KOPT-K1 (cell line): ENCODE measurements around the gene SORBS2.
"Not testable (repeated sequence)": the region's sequence is repeated elsewhere in the genome, so short reads cannot be mapped to it uniquely, and the experiment has no call there.

Source experiments
- H3K27ac ChIP-seq: fragments of 200-600 bp; sonication (generic); 2 replicates; pipeline ENCODE4 v1.5.1; 2016; ENCODE audit warnings: antibody characterized with exemption, mild to moderate bottlenecking, low read depth, low read length; ENCODE audit not compliant: poor library complexity, severe bottlenecking
- H3K36me3 ChIP-seq: fragments of 200-600 bp; sonication (generic); 2 replicates; pipeline ENCODE4 v1.5.1; 2017; ENCODE audit warnings: antibody characterized with exemption, mild to moderate bottlenecking, low read length, moderate library complexity; ENCODE audit not compliant: insufficient read depth
- H3K9me3 ChIP-seq: fragments of 200-600 bp; sonication (generic); 2 replicates; pipeline ENCODE4 v1.5.1; 2017; ENCODE audit warnings: antibody characterized with exemption, low read length, mild to moderate bottlenecking; ENCODE audit not compliant: insufficient read depth, poor library complexity, severe bottlenecking

The SORBS2 gene

GRCh38 chr4:185811509-185812364, at the start of gene SORBS2:
Gene SORBS2 (minus strand): TSS chr4:185812194. CDS start chr4:185690571, 121,623 bp downstream.
- Histone ChIP-seq H3K9me3 (no peaks in the 10 kb centered on the region), H3K27ac (peak within 1 kb of the TSS; percentile 57), H3K36me3 (no peaks in the 10 kb centered on the region)

GRCh38 chr4:185859111-185859510, 47.1 kb upstream of the SORBS2 start:
- peaks cover 20% of the 10 kb centered on the region for H3K9me3 ChIP-seq
- H3K27ac ChIP-seq, result no peak overlapping the region
- no peaks in the 10 kb centered on the region for H3K36me3 ChIP-seq

- H3K27ac ChIP-seq, H3K36me3 ChIP-seq: not testable (repeated sequence)
- H3K9me3 ChIP-seq, result peaks cover 20% of the 10 kb centered on the region
Observed at GRCh38 chr4:185857561-185857960, 45.6 kb upstream of the SORBS2 start.

GRCh38 chr4:185853841-185854240, 41.8 kb upstream of the SORBS2 start:
- Histone ChIP-seq H3K9me3 (peaks cover 32% of the 10 kb centered on the region), H3K36me3 (no peaks in the 10 kb centered on the region), H3K27ac (no peak overlapping the region)

- Histone ChIP-seq H3K27ac (no peak overlapping the region), H3K36me3 (no peaks in the 10 kb centered on the region), H3K9me3 (peaks cover 24% of the 10 kb centered on the region)
Observed at GRCh38 chr4:185852961-185853360, 41.0 kb upstream of the SORBS2 start.

- Histone ChIP-seq H3K36me3 (no peaks in the 10 kb centered on the region), H3K9me3 (peaks cover 21% of the 10 kb centered on the region), H3K27ac (no peak overlapping the region)
Observed at GRCh38 chr4:185849664-185850550, 37.9 kb upstream of the SORBS2 start.

- Histone ChIP-seq H3K9me3 (peaks cover 21% of the 10 kb centered on the region), H3K36me3 (no peaks in the 10 kb centered on the region), H3K27ac (no peak overlapping the region)
Observed at GRCh38 chr4:185847352-185848097, 35.5 kb upstream of the SORBS2 start.

GRCh38 chr4:185846505-185847150, 34.6 kb upstream of the SORBS2 start:
- H3K36me3 ChIP-seq, result no peaks in the 10 kb centered on the region
- H3K27ac ChIP-seq, result no peak overlapping the region
- peaks cover 18% of the 10 kb centered on the region for H3K9me3 ChIP-seq

- H3K36me3 ChIP-seq, result no peaks in the 10 kb centered on the region
- H3K9me3 ChIP-seq, result peaks cover 16% of the 10 kb centered on the region
- H3K27ac ChIP-seq, result no peak overlapping the region
Observed at GRCh38 chr4:185845966-185846365, 34.0 kb upstream of the SORBS2 start.

- Histone ChIP-seq H3K36me3 (no peaks in the 10 kb centered on the region), H3K9me3 (peaks cover 8% of the 10 kb centered on the region), H3K27ac (no peak overlapping the region)
Observed at GRCh38 chr4:185841451-185841850, 29.5 kb upstream of the SORBS2 start.

- H3K9me3 ChIP-seq, result peaks cover 4% of the 10 kb centered on the region
- no peak overlapping the region for H3K27ac ChIP-seq
- H3K36me3 ChIP-seq, result no peaks in the 10 kb centered on the region
Observed at GRCh38 chr4:185840953-185841352, 29.0 kb upstream of the SORBS2 start.

- H3K27ac ChIP-seq, result no peak overlapping the region
- no peaks in the 10 kb centered on the region for H3K36me3 ChIP-seq
- H3K9me3 ChIP-seq, result no peaks in the 10 kb centered on the region
Observed at GRCh38 chr4:185840201-185840600, 28.2 kb upstream of the SORBS2 start.

- no peak overlapping the region for H3K27ac ChIP-seq
- no peaks in the 10 kb centered on the region for H3K9me3 ChIP-seq
- H3K36me3 ChIP-seq, result no peaks in the 10 kb centered on the region
Observed at GRCh38 chr4:185839770-185840169, 27.8 kb upstream of the SORBS2 start.

- Histone ChIP-seq H3K9me3 (no peaks in the 10 kb centered on the region), H3K36me3 (no peaks in the 10 kb centered on the region), H3K27ac (no peak overlapping the region)
Observed at GRCh38 chr4:185839194-185839712, 27.3 kb upstream of the SORBS2 start.
